ENCODE measurements around the gene TGM4.
"Not testable (repeated sequence)": the region's sequence is repeated elsewhere in the genome, so short reads cannot be mapped to it uniquely, and the experiment has no call there.

Gene TGM4

DNA sequence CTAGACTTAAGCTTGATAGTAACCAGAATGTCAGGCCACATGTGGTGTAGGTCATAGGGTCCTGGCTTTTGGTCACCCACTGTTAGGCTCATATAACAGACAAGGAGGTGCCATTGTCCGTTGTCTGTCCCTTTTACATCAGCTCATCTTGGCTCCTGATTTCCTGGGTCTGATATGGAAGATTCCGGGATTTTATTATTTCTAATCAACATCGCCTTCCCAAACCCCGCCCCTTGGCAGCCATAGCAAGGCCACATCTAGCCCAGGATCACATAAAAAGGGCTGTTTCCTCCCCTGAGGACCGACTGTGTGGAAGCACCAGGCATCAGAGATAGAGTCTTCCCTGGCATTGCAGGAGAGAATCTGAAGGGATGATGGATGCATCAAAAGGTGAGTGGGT lies at the start of gene TGM4:
Gene TGM4, plus strand, starts transcription at position 301 of the 400 bp plus-strand sequence. Its CDS starts 71 bp downstream, at position 372.
- DNase-seq (ENCODE audit: low read depth): no peak

DNA sequence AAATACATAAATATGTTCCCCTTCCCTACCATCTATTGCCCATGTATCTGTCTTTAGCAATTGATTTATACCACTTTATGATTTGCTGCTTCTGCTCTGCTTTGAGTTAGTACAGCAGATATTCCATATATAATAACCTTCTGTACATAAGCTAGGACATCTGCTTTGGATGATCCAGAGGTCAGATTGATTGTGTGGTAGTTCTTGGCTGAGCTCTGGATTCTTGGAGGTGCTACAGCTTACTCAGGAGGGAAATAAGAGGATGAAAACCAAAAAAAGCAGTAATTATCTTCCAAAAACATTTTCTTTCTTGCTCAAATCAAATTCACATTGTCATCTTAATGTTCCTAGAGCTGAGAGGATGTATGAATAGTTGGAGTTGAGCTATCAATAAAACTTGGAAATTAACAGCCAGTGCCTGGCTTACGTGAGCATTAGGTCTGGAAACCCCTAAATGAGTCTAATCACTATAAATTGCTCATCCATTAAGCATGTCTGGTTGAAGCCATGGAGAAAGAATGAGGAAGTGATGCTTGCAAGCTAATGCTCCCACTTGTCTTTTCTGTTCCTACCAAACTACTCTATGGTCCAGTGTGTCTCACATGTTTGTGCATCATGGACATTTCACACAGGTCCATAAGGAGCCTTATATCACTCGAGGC lies 49.0 kb upstream of the TGM4 start:
- no peak for DNase-seq (ENCODE audit: low read depth)

DNA sequence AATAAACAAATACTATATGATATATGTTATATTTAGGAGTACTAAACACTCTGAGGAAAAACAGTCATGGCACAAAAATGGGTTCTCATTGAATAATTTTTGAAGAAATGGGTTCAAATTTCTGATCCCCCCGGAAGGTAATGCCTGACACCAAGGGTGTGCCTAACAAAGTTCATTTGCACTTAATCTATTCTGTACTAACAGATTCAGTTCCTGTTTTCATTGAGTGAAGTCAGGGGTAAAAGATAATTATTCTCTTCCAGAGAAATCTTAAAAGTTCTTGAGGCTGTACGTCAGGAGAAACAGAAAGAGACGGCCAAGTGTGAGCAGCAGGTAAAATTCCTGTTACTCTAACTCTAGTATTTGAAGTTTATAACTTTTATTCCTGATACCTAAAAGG lies 47.2 kb upstream of the TGM4 start:
- DNase-seq (ENCODE audit: low read depth): no peak

DNA sequence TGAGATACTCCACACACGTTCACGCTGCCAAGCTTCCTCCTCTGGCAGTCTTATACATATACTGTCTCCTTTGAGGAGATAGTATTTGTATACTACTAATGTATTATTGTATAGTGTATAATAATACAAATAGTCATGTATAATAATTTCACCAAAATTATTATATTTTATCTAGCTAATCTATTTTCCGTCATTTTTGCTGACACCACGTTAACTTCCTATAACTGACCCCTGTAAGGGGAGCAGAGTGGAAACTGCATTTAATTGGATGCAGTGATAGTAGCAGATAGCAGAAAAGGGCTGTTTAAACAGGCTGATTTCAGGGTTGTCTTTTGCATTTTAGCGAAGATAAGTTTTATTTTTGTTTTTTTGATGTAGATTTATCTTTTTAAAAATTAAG lies 43.2 kb upstream of the TGM4 start:
- DNase-seq (ENCODE audit: low read depth): no peak

DNA sequence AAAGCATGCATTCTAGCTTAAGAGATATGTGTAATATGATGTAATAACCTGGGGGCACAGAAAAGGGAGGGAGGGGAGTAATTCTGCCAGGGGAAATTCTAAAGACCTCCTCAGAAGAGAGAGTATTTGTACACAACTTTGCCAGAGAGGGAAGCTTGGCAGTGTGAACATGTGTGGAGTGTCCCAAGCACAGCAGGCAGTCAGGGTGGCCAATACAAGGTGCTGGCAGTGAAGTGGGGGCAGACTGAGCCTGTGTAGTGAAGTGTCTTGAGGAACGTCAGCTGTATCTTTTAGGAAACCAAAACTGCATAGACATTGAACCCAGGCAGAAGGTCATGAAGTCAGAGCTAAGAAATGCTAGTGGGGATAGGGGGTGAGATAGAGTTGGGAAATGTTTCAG lies 42.4 kb upstream of the TGM4 start:
- DNase-seq (ENCODE audit: low read depth): no peak

DNA sequence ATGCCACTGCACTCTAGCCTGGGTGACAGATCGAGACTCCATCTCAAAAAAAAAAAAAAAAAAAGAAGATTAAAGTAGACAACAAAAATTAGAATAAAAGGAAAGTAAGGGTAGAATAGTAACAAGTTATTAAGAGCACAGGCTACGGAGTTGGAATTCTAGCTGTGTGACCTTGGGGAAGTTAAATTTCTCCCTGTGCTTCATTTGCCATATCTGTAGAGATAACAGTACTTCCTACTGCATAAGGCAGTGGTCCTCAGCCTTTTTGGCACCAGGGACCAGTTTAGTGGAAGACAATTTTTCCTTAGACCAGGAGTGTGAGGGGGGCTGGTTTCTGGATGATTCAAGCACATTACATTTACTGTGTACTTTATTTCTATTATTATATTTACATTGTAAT lies 41.4 kb upstream of the TGM4 start:
- DNase-seq (ENCODE audit: low read depth): no peak

DNA sequence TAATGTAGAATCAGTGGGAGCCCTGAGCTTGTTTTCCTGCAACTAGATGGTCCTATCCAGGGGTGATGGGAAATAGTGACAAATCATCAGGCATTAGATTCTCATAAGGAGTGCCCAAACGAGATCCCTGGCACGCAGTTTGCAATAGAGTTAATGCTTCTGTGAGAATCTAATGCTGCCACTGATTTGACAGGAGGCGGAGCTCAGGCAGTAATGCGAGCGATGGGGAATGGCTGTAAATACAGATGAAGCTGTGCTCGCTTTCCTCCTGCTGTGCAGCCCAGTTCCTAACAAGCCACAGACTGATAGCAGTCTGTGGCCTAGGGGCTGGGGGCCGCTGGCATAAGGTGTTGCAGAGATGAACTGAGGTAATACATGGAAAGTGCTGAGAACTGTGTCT lies 41.0 kb upstream of the TGM4 start:
- no peak for DNase-seq (ENCODE audit: low read depth)

DNA sequence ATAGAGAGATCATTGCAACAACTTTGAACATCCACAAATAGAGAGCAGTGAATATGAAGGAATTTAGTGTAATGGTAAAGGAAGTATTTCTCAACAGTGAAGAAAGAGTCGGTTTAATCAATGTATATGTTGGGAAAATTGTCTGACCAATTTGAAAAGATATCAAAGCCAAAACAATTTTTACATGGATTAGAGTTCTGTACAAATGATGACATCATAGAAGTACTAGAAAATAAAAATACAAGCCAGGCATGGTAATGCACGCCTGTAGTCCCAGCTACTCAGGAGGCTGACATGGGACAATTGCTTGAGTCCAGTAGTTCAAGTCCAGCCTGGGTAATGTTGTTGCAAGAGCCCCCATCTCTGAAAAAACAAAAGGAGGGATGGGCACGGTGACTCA lies 38.7 kb upstream of the TGM4 start:
- no peak for DNase-seq (ENCODE audit: low read depth)

DNA sequence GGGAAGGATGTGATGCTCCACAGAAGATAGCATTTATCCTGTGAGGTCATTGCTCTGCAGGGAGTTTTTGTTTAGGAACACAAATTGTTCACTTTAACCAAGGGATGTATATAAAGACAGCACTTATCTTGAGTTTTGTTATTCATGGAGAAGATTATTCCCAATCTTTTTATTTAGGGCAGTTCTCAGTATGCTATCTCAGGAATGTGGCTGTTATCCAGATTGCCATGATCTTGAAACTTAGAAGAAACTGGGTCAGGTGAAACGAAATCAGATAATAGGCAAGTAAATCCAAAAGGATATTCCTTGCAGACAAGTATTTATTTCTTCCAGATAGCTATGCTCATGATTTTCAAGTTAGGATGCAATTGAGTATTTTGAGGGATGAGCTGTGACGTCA lies 32.0 kb upstream of the TGM4 start:
- DNase-seq (ENCODE audit: low read depth): no peak

DNA sequence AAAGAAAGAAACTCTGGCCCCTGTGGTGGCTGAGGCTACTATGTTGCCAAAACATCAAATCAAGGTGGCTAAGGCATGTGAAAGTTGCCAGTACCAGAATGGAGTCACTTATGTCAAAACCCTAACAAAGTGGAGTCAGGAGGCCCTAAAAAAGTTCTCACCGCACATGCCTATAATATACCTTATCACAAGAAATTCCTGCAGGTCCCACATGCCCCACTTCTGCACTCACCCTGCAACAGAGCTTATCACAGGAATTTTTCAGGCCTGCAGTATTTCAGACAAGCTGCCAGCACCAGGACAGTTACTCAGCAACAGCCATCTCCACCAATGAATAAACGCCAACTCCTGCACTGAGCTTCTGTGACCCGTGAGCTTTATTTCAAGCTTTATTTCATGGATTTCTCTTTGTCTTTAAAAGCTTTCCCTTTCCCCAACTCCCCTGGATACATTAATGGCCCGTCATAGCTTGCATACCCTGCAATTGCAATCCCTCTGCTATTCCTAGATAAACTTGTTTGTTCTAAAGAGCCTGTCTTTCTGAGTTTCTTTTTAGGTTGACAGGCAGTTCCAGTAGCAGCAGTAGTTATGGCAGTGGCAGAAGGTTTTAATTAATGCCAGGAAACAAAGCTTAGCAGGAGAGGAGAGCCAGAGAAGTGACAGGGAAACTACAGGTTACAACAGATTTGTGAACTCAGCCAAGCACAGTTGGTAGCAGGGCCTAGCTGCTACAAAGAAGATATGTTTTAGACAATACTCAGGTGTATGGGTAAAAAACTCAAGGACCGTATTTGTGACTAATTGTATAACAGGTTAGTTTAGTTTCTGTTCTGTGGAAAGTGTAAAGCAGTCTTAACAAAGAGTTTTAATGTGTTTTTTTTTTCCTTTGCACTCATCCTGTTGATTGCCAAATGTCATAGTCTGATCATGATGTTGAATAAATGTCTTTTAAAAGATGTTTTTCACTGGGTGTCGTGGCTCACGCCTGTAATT lies 28.6 kb upstream of the TGM4 start:
- DNase-seq (ENCODE audit: low read depth): no peak

DNA sequence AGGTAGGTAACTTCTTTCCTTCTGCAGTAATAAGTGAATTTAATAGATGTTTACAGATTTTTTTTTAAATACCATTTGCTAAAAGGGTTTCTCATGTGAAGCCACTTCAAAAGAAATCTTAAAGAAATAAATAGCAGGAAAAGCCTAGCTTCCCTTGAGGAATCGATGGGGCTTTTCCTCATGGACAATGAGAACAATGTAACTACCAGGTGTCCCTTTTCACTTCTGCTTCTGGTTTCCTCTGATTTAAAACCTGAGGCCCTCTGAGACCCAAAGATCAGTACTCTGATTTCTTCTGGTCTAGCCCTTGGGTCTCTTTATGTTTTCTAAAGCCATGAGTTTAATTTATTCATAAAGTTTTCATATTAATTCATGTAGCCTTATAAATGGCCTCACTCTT lies 25.8 kb upstream of the TGM4 start:
- no peak for DNase-seq (ENCODE audit: low read depth)

DNA sequence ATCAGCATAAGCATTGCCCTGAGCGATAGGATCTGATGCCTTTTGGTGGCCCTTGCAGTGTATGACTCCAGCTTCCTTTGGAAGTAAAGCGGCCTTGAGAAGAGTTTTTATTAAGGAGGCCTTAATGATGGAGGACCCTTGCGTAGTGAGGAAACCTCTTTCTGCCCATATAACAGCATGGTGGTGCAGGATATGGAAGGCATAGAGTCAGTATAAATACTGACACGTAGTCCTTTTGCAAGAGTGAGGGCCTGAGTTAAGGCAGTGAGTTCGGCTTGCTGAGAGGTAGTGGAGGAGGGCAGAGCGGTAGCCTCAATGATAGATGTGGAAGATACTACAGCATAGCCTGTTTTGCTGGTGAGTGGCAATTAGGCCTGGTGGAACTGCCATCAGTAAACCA lies 17.7 kb upstream of the TGM4 start:
- DNase-seq (ENCODE audit: low read depth): not testable (repeated sequence)

DNA sequence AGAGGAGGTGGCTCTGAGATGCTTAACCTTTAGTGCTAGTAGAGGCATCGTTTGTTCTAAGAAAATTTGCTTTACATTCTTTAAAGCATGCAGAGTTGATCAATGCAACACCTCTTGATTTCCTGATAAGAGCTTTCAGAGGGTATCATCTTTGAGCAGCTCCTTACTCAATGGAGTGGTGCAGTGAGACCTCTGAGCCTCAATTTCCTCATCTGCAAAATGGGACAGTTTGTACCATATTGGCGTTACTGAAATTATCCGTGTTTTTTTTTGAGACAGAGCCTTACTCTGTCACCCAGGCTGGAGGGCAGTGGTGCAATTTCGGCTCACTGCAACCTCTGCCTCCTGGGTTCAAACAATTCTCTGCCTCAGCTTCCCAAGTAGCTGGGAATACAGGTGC lies 14.3 kb upstream of the TGM4 start:
- DNase-seq (ENCODE audit: low read depth): no peak

DNA sequence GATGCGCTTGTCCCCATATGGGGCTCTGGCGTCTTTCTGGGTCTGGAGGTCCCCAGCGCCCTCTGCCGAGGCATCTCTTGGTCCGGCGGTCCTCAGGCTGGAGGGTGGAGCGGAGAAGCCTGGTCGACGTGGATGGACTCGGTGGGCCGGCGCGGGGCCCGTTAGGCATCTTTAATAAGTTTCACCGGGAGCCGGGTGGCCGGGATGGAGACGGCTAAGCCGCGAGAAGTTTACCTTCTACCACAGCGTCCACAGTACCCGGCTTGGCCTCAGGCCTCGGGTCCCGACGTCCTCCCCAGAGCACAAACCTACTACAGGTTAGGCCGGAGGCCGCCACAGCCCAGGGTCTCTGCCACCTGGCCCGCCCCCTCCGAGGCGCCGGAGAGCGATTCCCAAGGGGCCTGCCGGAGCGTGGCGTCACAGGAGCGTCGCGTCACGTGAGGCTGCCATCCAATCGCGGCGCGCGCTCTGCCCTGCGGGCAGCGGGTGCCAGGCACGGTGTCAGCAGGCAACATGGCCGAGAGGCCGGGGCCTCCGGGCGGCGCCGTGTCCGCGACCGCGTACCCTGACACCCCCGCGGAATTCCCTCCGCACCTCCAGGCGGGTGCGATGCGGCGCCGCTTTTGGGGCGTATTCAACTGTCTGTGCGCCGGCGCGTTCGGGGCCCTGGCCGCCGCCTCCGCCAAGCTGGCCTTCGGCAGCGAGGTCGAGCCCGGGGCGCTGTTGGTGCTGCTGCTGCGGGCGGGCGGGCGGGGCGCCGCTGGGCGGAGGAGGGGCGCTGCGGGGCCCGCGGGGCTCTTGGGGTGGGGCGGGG lies 12.8 kb upstream of the TGM4 start, which contains the start of gene TMEM42:
Gene TMEM42, plus strand, starts transcription at position 501 of the 814 bp plus-strand sequence. Its CDS starts 13 bp downstream, at position 514.
- DNase-seq (ENCODE audit: low read depth): peak; percentile 84

DNA sequence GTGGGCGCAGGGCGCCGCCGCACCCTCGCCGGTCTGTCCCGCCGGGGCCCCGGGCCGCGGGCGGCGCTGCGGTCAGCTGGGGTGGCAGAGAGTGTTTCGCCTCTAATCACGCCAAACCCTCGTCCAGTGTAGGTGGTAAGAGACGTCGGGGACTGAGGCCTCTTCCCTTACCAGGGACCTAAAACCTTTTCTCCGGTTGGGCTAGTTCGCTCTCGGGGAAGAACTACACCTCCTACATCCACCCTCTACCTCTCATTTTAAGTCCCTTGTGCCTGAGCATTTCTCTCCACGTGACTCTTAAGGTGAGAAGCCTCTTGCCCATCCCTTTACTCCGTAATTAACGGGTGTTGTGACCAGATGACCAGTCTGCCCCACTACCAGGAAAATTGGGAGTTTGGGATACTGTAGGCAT lies 12.2 kb upstream of the TGM4 start:
- no peak for DNase-seq (ENCODE audit: low read depth)

DNA sequence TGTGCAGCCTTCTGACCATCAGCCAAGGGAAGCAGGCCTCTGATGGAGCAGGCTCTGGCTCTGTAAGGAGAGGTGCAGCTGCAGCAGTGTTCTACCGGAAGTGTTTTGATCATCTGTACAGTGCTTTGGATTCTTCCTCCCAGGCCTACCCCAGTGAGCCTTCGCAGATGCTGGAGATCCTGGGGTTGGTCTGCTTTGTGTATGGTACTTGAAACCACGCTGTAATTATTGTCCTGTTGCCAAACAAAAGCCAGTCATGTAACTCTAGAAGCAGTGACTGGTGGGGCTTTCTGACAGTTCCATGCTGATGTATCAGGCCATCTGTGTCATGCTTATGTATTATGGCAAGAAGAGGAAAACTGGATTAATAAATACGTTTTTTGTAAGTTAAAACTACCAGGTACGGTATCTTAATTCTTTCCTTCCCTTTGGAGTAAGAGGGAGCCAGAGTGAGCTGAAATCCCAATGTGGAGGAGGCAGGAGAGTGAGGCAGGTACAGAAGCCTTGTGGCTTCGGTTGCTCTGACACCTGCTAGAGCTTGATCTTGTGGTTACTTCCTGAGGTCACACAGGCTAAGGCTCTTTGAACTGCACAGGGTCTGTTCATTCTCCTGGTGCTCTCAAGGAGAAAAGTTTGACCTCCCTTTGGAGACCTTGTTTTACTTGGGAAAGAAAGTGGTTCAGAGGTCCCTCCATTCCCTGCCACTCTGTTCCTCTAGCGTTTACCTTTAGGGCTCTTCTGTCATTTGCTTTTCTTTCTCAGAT lies 9.0 kb upstream of the TGM4 start:
- DNase-seq (ENCODE audit: low read depth): no peak

DNA sequence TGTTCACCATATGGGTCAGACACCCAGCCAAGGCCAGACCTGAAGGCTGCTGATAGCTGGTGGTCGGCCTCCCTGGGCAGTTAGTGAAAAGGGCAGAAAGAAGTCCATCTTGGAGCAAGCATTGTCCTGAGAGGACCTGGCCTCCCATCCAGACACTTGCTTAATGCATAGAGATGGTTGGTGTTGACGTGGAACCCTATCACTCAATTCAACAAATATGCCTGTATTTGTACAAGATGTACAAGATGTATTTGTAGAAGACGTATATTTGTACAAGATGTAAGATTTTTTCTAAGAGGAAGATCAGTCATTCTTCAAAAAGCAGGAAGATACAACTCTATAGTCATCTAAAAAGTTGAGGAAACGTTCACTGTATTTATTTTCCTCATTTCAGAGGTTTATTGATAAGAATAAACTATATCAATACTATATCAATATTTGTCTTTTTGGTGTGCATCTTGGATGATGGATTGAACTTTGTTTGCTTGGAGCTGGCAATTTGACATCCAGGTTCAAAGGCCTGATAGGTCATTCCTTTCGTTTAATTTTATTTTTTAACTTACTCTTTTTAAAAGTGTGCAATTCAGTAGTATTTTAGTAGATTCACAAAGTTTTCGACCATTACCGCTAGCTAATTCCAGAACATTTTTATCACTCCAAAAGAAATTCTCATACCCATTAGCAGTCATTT lies 6.8 kb upstream of the TGM4 start:
- DNase-seq (ENCODE audit: low read depth): no peak

DNA sequence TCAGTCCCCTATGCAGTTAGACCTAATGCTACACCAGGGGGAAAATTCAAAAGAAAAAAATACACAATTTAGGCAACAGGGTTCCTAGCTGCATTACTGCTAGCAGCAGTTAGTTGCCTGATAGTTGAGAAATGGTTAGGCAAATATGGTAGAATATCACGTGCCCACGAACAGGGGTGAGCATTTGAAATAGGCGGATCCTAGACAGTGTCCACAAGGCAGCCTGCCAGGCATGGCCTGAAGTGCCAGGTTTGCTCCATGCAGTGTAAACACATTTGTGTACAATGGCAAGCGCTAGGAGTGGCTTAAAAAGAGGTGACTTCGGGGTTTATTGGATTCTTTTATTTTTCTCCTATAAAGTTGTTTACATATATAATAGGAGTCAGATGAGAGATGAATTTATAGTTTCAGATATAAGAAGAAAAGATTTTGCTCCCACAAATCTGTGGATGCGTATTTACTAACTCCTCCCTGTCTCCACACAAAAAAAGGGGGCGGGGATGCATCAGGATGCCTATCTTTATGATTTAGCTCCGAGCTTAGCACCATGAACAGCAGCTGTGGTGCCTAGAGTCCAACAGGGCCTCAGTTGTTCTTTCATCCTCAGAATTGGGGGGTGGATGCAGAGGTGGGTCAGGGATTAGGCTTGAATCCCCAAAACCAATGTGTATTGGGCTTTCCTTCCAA lies 3.9 kb upstream of the TGM4 start:
- no peak for DNase-seq (ENCODE audit: low read depth)

DNA sequence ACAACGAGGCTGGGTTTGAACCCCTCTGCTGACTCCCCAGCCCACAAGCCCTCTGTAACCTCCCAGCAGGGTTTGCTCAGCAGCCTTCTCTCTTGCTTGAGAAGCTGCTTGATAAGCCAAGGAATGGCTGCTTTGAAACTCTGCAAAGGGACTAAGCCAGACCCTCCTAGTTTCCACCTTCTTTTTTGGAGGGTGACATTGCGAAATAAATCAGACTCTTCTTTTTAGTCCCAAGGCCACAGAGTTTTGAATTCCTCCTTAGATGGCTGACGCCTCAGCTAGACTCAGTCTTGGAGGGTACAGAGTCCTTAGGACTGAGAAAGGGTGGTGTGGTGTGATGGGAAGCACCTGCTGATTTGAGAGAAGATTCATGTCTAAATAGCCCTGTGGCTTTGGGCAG lies 1.2 kb downstream of the TGM4 start:
- no peak for DNase-seq (ENCODE audit: low read depth)

DNA sequence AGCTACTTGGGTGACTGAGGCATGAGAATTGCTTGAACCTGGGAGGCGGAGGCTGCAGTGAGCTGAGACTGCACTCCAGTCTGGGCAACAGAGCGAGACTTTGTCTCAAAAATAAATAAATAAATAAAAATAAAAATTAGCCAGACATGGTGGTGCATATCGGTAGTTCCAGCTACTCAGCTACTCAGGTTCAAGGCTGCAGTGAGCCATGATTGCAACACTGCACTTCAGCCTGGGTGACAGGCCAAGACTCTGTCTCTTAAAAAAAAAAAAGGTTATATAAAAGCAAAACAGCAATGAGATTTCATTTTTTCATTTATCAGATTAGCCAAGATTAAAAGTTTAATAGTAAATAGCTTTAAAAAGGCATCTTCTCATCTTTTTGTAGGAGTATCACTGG lies 2.9 kb downstream of the TGM4 start:
- DNase-seq (ENCODE audit: low read depth): no peak
